ENCODE data around the gene LYPD5. TPM values are rescaled to one million over a fixed set of nuclear protein-coding genes. Genes with fewer than 3 reads are reported as not detected.

LYPD5 gene
- total and polyA plus RNA-seq, 8 donors: 0.43 to 3.9 (median 1.6) TPM; not detected in 4

DNA sequence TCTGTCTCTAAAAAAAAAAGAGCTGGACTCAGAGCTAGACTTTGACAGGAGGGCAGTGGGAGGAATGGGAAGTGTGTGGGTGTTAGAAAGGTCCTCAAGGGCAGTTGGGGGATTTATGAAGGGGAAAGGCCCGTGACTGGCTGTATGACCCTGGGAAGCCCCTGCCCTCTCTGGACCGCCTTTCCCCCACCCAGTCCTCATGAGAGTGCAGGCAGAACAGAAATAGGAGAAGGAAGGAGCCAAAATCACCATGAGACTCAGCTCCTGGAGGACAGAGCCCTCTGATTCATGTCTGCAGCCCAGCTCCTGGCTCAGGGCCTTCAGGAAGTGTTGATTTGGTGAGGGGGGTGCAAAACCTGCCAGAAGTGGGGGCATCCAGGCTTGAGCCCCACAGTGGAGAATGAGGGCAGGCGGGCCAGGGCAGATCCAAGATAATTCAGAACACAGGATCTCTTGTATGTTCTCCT, 38.7 kb downstream of the LYPD5 start:
- H3K9me3 ChIP-seq: no peaks in the 10 kb centered on the region
- H3K36me3 ChIP-seq: peaks cover 0 to 3% (median 0%) of the 10 kb centered on the region in 4 donors
- no peak for TF ChIP-seq POLR2A (IDR thresholded peaks at IDR 0.05)
- no peak for TF ChIP-seq POLR2AphosphoS5 (IDR thresholded peaks at IDR 0.05)
- TF ChIP-seq, protein P1, sequence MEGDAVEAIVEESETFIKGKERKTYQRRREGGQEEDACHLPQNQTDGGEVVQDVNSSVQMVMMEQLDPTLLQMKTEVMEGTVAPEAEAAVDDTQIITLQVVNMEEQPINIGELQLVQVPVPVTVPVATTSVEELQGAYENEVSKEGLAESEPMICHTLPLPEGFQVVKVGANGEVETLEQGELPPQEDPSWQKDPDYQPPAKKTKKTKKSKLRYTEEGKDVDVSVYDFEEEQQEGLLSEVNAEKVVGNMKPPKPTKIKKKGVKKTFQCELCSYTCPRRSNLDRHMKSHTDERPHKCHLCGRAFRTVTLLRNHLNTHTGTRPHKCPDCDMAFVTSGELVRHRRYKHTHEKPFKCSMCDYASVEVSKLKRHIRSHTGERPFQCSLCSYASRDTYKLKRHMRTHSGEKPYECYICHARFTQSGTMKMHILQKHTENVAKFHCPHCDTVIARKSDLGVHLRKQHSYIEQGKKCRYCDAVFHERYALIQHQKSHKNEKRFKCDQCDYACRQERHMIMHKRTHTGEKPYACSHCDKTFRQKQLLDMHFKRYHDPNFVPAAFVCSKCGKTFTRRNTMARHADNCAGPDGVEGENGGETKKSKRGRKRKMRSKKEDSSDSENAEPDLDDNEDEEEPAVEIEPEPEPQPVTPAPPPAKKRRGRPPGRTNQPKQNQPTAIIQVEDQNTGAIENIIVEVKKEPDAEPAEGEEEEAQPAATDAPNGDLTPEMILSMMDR (IDR thresholded peaks at IDR 0.05): no peak
- TF ChIP-seq EP300 (IDR thresholded peaks at IDR 0.05): no peak
- intact Hi-C loops (cut with DNase I; ENCODE audit: low total_unique reads): no loop called here
- no peak overlapping the region for H3K4me3 ChIP-seq
- H3K4me1 ChIP-seq: peaks cover 0 to 50% (median 17%) of the 10 kb centered on the region in 4 donors
- no peak for DNase-seq
- 43 to 62% (median 53%) methylated on average over 3 of the region's 3 CpGs for WGBS, 5 donors
- peak overlapping the region in 3 of 5 donors; percentile 38 to 55 (median 50) for H3K27ac ChIP-seq
- H3K27me3 ChIP-seq: no peaks in the 10 kb centered on the region

- Histone ChIP-seq H3K4me3 (no peak overlapping the region), H3K27me3 (no peaks in the 10 kb centered on the region), H3K27ac (peak overlapping the region in 1 of 5 donors; percentile 55), H3K36me3 (peaks cover 0 to 3% (median 0%) of the 10 kb centered on the region in 4 donors), H3K9me3 (no peaks in the 10 kb centered on the region), H3K4me1 (peaks cover 0 to 46% (median 17%) of the 10 kb centered on the region in 4 donors)
- 81 to 89% (median 88%) methylated on average over 3 of the region's 3 CpGs for WGBS, 5 donors
- no peak for DNase-seq
- intact Hi-C loops (cut with DNase I; ENCODE audit: low total_unique reads): no loop called here
- no peak for TF ChIP-seq POLR2AphosphoS5 (IDR thresholded peaks at IDR 0.05)
- no peak for TF ChIP-seq EP300 (IDR thresholded peaks at IDR 0.05)
- TF ChIP-seq, protein P1 (IDR thresholded peaks at IDR 0.05): no peak
- no peak for TF ChIP-seq POLR2A (IDR thresholded peaks at IDR 0.05)
These were observed 39.4 kb downstream of the LYPD5 start for GRCh38 chr19:43762814-43763213.

DNA sequence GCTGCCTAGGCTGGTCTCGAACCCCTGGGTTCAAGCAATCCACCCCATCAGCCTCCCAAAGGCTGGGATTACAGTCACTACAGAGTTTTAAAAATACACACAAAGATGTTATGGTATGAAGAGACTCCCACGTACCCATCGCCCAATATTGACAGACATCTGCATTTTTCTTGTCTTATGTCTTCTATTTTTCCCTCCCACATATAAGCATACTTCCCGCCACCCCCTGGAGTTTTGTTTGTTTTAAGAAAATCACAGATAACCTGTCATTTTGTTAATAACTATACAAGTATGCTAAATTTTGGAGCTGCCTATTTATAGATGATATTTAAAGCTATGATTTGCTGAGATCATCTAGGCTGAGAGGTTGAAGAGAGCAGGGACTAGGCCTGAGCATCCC, 41.3 kb downstream of the LYPD5 start:
- DNase-seq: no peak
- H3K4me1 ChIP-seq: peaks cover under 1 to 44% (median 8%) of the 10 kb centered on the region in 4 donors
- H3K4me3 ChIP-seq: no peak overlapping the region
- TF ChIP-seq, protein P1 (IDR thresholded peaks at IDR 0.05): no peak
- TF ChIP-seq EP300 (IDR thresholded peaks at IDR 0.05) (no peak), POLR2AphosphoS5 (IDR thresholded peaks at IDR 0.05) (no peak), POLR2A (IDR thresholded peaks at IDR 0.05) (no peak)
- 83 to 94% (median 85%) methylated on average over 4 of the region's 4 CpGs for WGBS, 5 donors
- intact Hi-C loops (cut with DNase I; ENCODE audit: low total_unique reads): no loop called here
- no peaks in the 10 kb centered on the region for H3K27me3 ChIP-seq
- H3K9me3 ChIP-seq: no peaks in the 10 kb centered on the region
- no peaks in the 10 kb centered on the region for H3K36me3 ChIP-seq
- no peak overlapping the region for H3K27ac ChIP-seq

GRCh38 chr19:43759515-43759914, 42.7 kb downstream of the LYPD5 start:
- Histone ChIP-seq H3K4me1 (peaks cover 9 to 38% (median 10%) of the 10 kb centered on the region in 4 donors), H3K36me3 (no peaks in the 10 kb centered on the region), H3K27ac (peak overlapping the region in 1 of 5 donors; percentile 40), H3K9me3 (no peaks in the 10 kb centered on the region), H3K4me3 (no peak overlapping the region), H3K27me3 (no peaks in the 10 kb centered on the region)
- TF ChIP-seq POLR2AphosphoS5 (IDR thresholded peaks at IDR 0.05) (no peak), POLR2A (IDR thresholded peaks at IDR 0.05) (no peak), EP300 (IDR thresholded peaks at IDR 0.05) (no peak)
- TF ChIP-seq, protein P1 (IDR thresholded peaks at IDR 0.05): no peak
- WGBS, 5 donors: 58 to 76% (median 69%) methylated on average over 5 of the region's 5 CpGs
- intact Hi-C loops (cut with DNase I; ENCODE audit: low total_unique reads): no loop called here
- DNase-seq: no peak
